ENCODE measurements around the gene QSOX2. TPM values are rescaled to one million over a fixed set of nuclear protein-coding genes. Genes with fewer than 3 reads are reported as not detected.

Gene QSOX2
- total and polyA plus RNA-seq, 4 donors: 0.79 to 12.7 (median 4.3) TPM

GRCh38 chr9:136255166-136255538 is 9.5 kb upstream of the QSOX2 start:
- Histone ChIP-seq H3K27ac (ENCODE audit: low read depth in 1 of 2, low read length in 2 of 2) (no peak overlapping the region), H3K9ac (ENCODE audit: low read depth in 1 of 2, low read length in 2 of 2) (no peak overlapping the region), H3K27me3 (ENCODE audit: control insufficient read depth in 4 of 4, insufficient read depth in 4 of 4, low read length in 3 of 4) (peaks cover 0 to 2% (median 0%) of the 10 kb centered on the region in 4 donors), H3K9me3 (ENCODE audit: control insufficient read depth in 4 of 4, low read length in 3 of 4) (no peaks in the 10 kb centered on the region), H3K4me3 (ENCODE audit: low read depth in 1 of 3, low read length in 3 of 3) (no peak overlapping the region), H3K4me1 (ENCODE audit: control insufficient read depth in 4 of 4, insufficient read depth in 4 of 4, low read length in 3 of 4) (peaks cover 0 to 4% (median 0%) of the 10 kb centered on the region in 4 donors), H3K36me3 (ENCODE audit: control insufficient read depth in 4 of 4, insufficient read depth in 3 of 4, low read depth in 1 of 4, low read length in 3 of 4) (no peaks in the 10 kb centered on the region)
- DNase-seq (ENCODE audit: low spot score): no peak
- TF ChIP-seq SP1 (IDR thresholded peaks at IDR 0.05): no peak
- TF ChIP-seq TAF1 (conservative IDR thresholded peaks at IDR 0.05): no peak
- TF ChIP-seq ATF3 (IDR thresholded peaks at IDR 0.05): no peak
- TF ChIP-seq MAX (IDR thresholded peaks at IDR 0.05): no peak
- no peak for TF ChIP-seq HNF4G (IDR thresholded peaks at IDR 0.05)
- no peak for TF ChIP-seq FOXA1 (IDR thresholded peaks at IDR 0.05)
- WGBS: 63% methylated on average over 12 of the region's 12 CpGs

DNA sequence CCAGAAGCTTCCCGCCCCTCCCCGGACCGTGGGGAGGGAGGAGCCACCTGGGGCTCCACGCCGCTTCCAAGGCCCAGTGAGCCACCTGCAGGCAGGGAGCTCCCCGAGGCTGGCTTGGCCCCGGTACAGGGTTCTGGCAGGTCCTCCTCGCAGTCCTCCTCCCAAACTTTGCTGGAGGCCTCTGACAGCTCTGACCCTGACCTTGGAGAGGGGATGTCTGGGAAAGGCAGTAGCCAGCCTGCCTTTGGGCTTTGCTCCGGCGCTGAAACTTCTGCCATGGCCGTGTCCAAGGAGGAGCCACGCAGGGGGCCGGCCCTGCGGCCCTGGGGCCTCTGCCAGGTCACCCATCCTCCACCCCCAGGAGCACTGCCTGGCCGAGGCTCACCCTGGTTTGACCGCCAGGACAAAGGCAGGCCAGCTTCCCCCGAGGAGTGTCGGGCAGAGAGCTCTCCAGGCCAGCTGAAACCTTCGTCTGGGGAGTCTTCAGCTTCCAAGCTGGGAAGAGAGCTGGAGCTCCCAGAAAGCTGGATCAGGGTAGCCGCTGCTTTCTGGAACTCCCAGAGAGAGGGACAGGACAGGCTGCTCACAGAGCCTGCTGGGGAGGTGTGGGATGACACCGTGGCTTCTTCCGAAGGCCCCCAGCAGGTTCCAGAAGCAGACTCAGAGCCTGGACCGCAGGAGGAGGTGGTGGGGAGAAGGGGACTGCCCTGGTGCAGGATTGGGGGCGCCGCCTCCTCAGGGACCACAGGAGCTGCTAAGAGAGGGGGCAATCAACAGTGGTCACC is 9.0 kb upstream of the QSOX2 start:
- TF ChIP-seq SP1 (IDR thresholded peaks at IDR 0.05) (peak; percentile 21), CTCF (IDR thresholded peaks at IDR 0.05; ENCODE audit: low read depth, low read length, missing input control) (peak; percentile 0), RXRA (IDR thresholded peaks at IDR 0.05) (peak; percentile 66 to 71), NR2F2 (IDR thresholded peaks at IDR 0.05) (peak; percentile 53), GABPA (IDR thresholded peaks at IDR 0.05 in 1 of 2, conservative IDR thresholded peaks at IDR 0.05 in 1 of 2) (no peak), RAD21 (IDR thresholded peaks at IDR 0.05) (no peak)

DNA sequence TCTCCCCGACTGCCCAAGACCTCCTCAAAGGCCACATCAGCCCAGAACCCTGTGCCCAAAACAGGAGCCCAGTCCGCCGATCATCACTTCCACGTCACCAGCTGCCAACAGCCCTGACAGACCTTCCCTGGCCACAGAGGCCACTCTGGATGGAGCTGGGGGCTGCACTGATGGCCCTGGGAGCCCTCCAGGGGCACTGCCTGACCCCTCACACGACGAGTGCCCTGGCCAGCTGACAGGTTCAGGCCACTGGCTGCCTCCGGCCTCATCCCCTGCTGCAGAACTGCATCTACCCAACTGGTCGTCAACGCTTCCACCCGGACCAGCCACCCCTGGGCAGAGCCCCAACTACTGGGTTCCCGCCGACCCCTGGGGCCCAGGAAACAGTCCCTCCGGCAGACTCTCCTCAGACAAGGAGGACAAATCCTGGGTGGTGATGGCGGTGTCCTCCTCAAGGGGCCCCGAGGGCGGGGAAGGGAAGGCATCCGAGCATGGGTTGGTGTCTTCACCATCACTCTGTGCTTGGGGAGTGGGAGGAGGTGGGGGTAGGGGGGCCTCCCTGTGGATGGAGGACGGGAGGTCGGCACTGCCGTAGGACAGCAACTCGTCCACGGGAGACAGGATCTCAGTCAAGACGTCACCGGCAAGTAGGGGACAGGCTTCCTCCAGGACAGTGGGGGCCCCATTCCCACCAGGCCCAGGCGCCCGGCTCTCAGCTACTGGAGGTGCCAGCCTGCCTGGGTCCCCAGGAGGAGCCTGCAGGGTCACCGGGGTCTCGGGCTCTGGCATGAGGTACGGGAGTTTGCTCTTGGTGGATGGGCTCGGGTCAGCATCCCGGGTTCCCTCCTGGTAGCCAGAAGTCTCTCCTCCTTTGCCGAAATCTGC is 7.9 kb upstream of the QSOX2 start:
- DNase-seq (ENCODE audit: low spot score): no peak
- H3K4me1 ChIP-seq (ENCODE audit: control insufficient read depth in 4 of 4, insufficient read depth in 4 of 4, low read length in 3 of 4): peaks cover 0 to 4% (median 0%) of the 10 kb centered on the region in 4 donors
- H3K9ac ChIP-seq (ENCODE audit: low read depth in 1 of 2, low read length in 2 of 2): no peak overlapping the region
- no peaks in the 10 kb centered on the region for H3K9me3 ChIP-seq (ENCODE audit: control insufficient read depth in 4 of 4, low read length in 3 of 4)
- H3K36me3 ChIP-seq (ENCODE audit: control insufficient read depth in 4 of 4, insufficient read depth in 3 of 4, low read depth in 1 of 4, low read length in 3 of 4): no peaks in the 10 kb centered on the region
- no peak overlapping the region for H3K27ac ChIP-seq (ENCODE audit: low read depth in 1 of 2, low read length in 2 of 2)
- H3K4me3 ChIP-seq (ENCODE audit: low read depth in 1 of 3, low read length in 3 of 3): no peak overlapping the region
- 81% methylated on average over 32 of the region's 32 CpGs for WGBS
- peaks cover 0 to 2% (median 0%) of the 10 kb centered on the region in 4 donors for H3K27me3 ChIP-seq (ENCODE audit: control insufficient read depth in 4 of 4, insufficient read depth in 4 of 4, low read length in 3 of 4)
- TF ChIP-seq NR2F2 (IDR thresholded peaks at IDR 0.05): no peak
- TF ChIP-seq MAX (IDR thresholded peaks at IDR 0.05): no peak
- no peak for TF ChIP-seq FOXA2 (IDR thresholded peaks at IDR 0.05)
- no peak for TF ChIP-seq YY1 (IDR thresholded peaks at IDR 0.05)
- TF ChIP-seq TAF1 (conservative IDR thresholded peaks at IDR 0.05): no peak
- TF ChIP-seq, protein P1, sequence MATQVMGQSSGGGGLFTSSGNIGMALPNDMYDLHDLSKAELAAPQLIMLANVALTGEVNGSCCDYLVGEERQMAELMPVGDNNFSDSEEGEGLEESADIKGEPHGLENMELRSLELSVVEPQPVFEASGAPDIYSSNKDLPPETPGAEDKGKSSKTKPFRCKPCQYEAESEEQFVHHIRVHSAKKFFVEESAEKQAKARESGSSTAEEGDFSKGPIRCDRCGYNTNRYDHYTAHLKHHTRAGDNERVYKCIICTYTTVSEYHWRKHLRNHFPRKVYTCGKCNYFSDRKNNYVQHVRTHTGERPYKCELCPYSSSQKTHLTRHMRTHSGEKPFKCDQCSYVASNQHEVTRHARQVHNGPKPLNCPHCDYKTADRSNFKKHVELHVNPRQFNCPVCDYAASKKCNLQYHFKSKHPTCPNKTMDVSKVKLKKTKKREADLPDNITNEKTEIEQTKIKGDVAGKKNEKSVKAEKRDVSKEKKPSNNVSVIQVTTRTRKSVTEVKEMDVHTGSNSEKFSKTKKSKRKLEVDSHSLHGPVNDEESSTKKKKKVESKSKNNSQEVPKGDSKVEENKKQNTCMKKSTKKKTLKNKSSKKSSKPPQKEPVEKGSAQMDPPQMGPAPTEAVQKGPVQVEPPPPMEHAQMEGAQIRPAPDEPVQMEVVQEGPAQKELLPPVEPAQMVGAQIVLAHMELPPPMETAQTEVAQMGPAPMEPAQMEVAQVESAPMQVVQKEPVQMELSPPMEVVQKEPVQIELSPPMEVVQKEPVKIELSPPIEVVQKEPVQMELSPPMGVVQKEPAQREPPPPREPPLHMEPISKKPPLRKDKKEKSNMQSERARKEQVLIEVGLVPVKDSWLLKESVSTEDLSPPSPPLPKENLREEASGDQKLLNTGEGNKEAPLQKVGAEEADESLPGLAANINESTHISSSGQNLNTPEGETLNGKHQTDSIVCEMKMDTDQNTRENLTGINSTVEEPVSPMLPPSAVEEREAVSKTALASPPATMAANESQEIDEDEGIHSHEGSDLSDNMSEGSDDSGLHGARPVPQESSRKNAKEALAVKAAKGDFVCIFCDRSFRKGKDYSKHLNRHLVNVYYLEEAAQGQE (IDR thresholded peaks at IDR 0.05): no peak
- no peak for TF ChIP-seq CTCF (IDR thresholded peaks at IDR 0.05; ENCODE audit: low read depth, low read length, missing input control)
- TF ChIP-seq HNF4A (conservative IDR thresholded peaks at IDR 0.05): no peak
- TF ChIP-seq ATF3 (IDR thresholded peaks at IDR 0.05): no peak
- no peak for TF ChIP-seq RAD21 (IDR thresholded peaks at IDR 0.05)

More for the DNA sequence above, 9.0 kb upstream of the QSOX2 start:
- Histone ChIP-seq H3K27ac (ENCODE audit: low read depth in 1 of 2, low read length in 2 of 2) (peak overlapping the region in 1 of 2 donors; percentile 12), H3K36me3 (ENCODE audit: control insufficient read depth in 4 of 4, insufficient read depth in 3 of 4, low read depth in 1 of 4, low read length in 3 of 4) (no peaks in the 10 kb centered on the region), H3K4me1 (ENCODE audit: control insufficient read depth in 4 of 4, insufficient read depth in 4 of 4, low read length in 3 of 4) (peaks cover 0 to 4% (median 0%) of the 10 kb centered on the region in 4 donors), H3K9me3 (ENCODE audit: control insufficient read depth in 4 of 4, low read length in 3 of 4) (no peaks in the 10 kb centered on the region), H3K4me3 (ENCODE audit: low read depth in 1 of 3, low read length in 3 of 3) (no peak overlapping the region), H3K27me3 (ENCODE audit: control insufficient read depth in 4 of 4, insufficient read depth in 4 of 4, low read length in 3 of 4) (peaks cover 0 to 2% (median 0%) of the 10 kb centered on the region in 4 donors), H3K9ac (ENCODE audit: low read depth in 1 of 2, low read length in 2 of 2) (no peak overlapping the region)
- no peak for DNase-seq (ENCODE audit: low spot score)
- WGBS: 51% methylated on average over 25 of the region's 25 CpGs

Measured in liver (tissue), 9 donors.